Measurements from ENCODE around the gene PI3. TPM values are rescaled to one million over a fixed set of nuclear protein-coding genes. Genes with fewer than 3 reads are reported as not detected.
A peak's percentile ranks its signal among the peaks of the same experiment; 100 is the strongest.

PI3 gene
- total and polyA plus RNA-seq, 9 of the 15 experiments (the other 6 are each of a cell fraction or from before 2014, with no cell fraction given) = not detected

GRCh38 chr20:45154183-45154582 lies 20.5 kb upstream of the PI3 start:
- DNase-seq (ENCODE audit: extremely low read depth in 1 of 4, low spot score in 3 of 4) (no peak), FAIRE-seq (no peak), ATAC-seq (no peak)
- Histone ChIP-seq H3K4me3 (no peak overlapping the region), H3K4me2 (ENCODE audit: insufficient read depth, low read length) (no peak overlapping the region), H3K27ac (ENCODE audit: extremely low read depth, low read depth, low read length) (no peak overlapping the region), H3K27me3 (ENCODE audit: control insufficient read depth in 2 of 2, insufficient read depth in 2 of 2, low read length in 2 of 2) (no peaks in the 10 kb centered on the region; a peak in 1 of 5 replicates), H3K9ac (ENCODE audit: insufficient read depth in 1 of 2, low read depth in 2 of 2, low read length in 2 of 2) (no peak overlapping the region), H4K20me1 (replicated peaks; ENCODE audit: control insufficient read depth, insufficient read depth, low read length) (0 out of 2 replicates have a peak, but pooled peaks cover 6% of the 10 kb centered on the region), H3K9me1 (ENCODE audit: control insufficient read depth, insufficient read depth, low read length) (no peaks in the 10 kb centered on the region), H3K79me2 (ENCODE audit: control insufficient read depth, insufficient read depth, low read length) (no peaks in the 10 kb centered on the region), H2AFZ (ENCODE audit: low read depth, low read length) (no peak overlapping the region), H3K36me3 (ENCODE audit: control insufficient read depth, insufficient read depth, low read length) (no peaks in the 10 kb centered on the region), H3K4me1 (replicated peaks in 1 of 2; ENCODE audit: control insufficient read depth in 2 of 2, insufficient read depth in 2 of 2, low read length in 2 of 2) (no peaks in the 10 kb centered on the region), H3K9me3 (replicated peaks; ENCODE audit: control insufficient read depth, insufficient read depth, low read depth, low read length) (no peaks in the 10 kb centered on the region)
- 4% methylated on average over 3 of the region's 3 CpGs for WGBS (ENCODE audit: insufficient coverage, low coverage, missing lambda C conversion rate)
- in situ Hi-C loops (cut with MboI) (no loop called here), intact Hi-C loops (cut with micrococcal nuclease) (no loop called here)
- BruUV-seq (replicated peaks) = no TSS peak
- ChIA-PET POLR2A (no interaction called here), CTCF (ENCODE audit: low intra/inter-chr PET ratio) (no interaction called here)
- TF ChIP-seq HCFC1 (IDR thresholded peaks at IDR 0.05; ENCODE audit: low read depth, low read length) (no peak), SETDB1 (IDR thresholded peaks at IDR 0.05; ENCODE audit: low read length) (no peak), PATZ1 (CRISPR knock-in tag; IDR thresholded peaks at IDR 0.05; ENCODE audit: borderline replicate concordance) (no peak), ZC3H8 (IDR thresholded peaks at IDR 0.05) (no peak), SRF (CRISPR knock-in tag; IDR thresholded peaks at IDR 0.05) (no peak), POLR2H (tag; IDR thresholded peaks at IDR 0.05; ENCODE audit: low read depth) (no peak), SAP30 (IDR thresholded peaks at IDR 0.05; ENCODE audit: borderline replicate concordance, insufficient read depth, low read depth, low read length, poor library complexity, severe bottlenecking) (no peak), RAD21 (CRISPR knock-in tag; conservative IDR thresholded peaks at IDR 0.05 in 1 of 2, IDR thresholded peaks at IDR 0.05 in 1 of 2) (peak in 1 of 2 experiments; percentile 38; a peak in 1 of 4 replicates), ZBTB43 (CRISPR knock-in tag; IDR thresholded peaks at IDR 0.05) (no peak), EP400 (IDR thresholded peaks at IDR 0.05) (no peak), THRAP3 (IDR thresholded peaks at IDR 0.05; ENCODE audit: borderline replicate concordance) (no peak), ZNF586 (CRISPR knock-in tag; conservative IDR thresholded peaks at IDR 0.05) (no peak), RBM14 (IDR thresholded peaks at IDR 0.05; ENCODE audit: borderline replicate concordance, insufficient read depth, low read depth, low read length) (no peak), CTCF (IDR thresholded peaks at IDR 0.05 in 2 of 3, conservative IDR thresholded peaks at IDR 0.05 in 1 of 3; ENCODE audit: insufficient read depth in 2 of 3, low read depth in 1 of 3, low read length in 3 of 3) (peak in 1 of 3 experiments; percentile 21; a peak in 2 of 6 replicates)

Data from K562 (cell line).